NT2/D1 (cell line): ENCODE results near the gene NIN.

Experiments used
- SUZ12 ChIP-seq: IDR thresholded peaks from 2 replicates; pipeline ENCODE4 v1.6.1; 2011; ENCODE audit not compliant: insufficient read length, insufficient read depth; ENCODE audit errors: extremely low read depth
- YY1 ChIP-seq: IDR thresholded peaks from 2 replicates; pipeline ENCODE4 v1.6.1; 2011; ENCODE audit not compliant: insufficient read length, insufficient read depth

GRCh38 chr14:50733494-50733893 lies 97.5 kb downstream of the NIN start:
- TF ChIP-seq SUZ12, result no peak
- TF ChIP-seq YY1, result no peak
